Effector CD4-positive, alpha-beta T cell (primary cell): ENCODE results near the gene FPR3.

ENCODE experiments used
- DNase-seq: peaks from one replicate; pipeline ENCODE4 v3.0.0-alpha.2; 2020

FPR3 gene

GRCh38 chr19:51807925-51808324 is 13.0 kb downstream of the FPR3 start:
- DNase-seq = no peak

- DNase-seq = no peak
Observed at GRCh38 chr19:51808333-51808986, 13.5 kb downstream of the FPR3 start.

- no peak for DNase-seq
Observed at GRCh38 chr19:51809787-51810186, 14.8 kb downstream of the FPR3 start.

- no peak for DNase-seq
Observed at GRCh38 chr19:51810223-51810622, 15.3 kb downstream of the FPR3 start.

GRCh38 chr19:51811344-51811743 is 16.4 kb downstream of the FPR3 start:
- no peak for DNase-seq

- no peak for DNase-seq
Observed at GRCh38 chr19:51815043-51815442, 20.1 kb downstream of the FPR3 start.

- DNase-seq = no peak
Observed at GRCh38 chr19:51816711-51817110, 21.8 kb downstream of the FPR3 start.

GRCh38 chr19:51820011-51820410 is 25.1 kb downstream of the FPR3 start:
- no peak for DNase-seq

GRCh38 chr19:51820831-51821446 is 26.0 kb downstream of the FPR3 start:
- no peak for DNase-seq

- DNase-seq = no peak
Observed at GRCh38 chr19:51821456-51821855, 26.5 kb downstream of the FPR3 start.

GRCh38 chr19:51821921-51822320 is 27.0 kb downstream of the FPR3 start:
- no peak for DNase-seq

- DNase-seq = no peak
Observed at GRCh38 chr19:51822325-51822724, 27.4 kb downstream of the FPR3 start.

GRCh38 chr19:51822946-51823345 is 28.0 kb downstream of the FPR3 start:
- no peak for DNase-seq

GRCh38 chr19:51824281-51825005 is 29.5 kb downstream of the FPR3 start:
- DNase-seq = no peak

- no peak for DNase-seq
Observed at GRCh38 chr19:51830274-51830673, 35.3 kb downstream of the FPR3 start.

- no peak for DNase-seq
Observed at GRCh38 chr19:51837145-51837544, 42.2 kb downstream of the FPR3 start.

GRCh38 chr19:51861870-51862622 is 67.1 kb downstream of the FPR3 start:
- DNase-seq = no peak

- DNase-seq = no peak
Observed at GRCh38 chr19:51873097-51873496, 78.1 kb downstream of the FPR3 start.
